ENCODE data around the gene ADM5. TPM values are rescaled to one million over a fixed set of nuclear protein-coding genes. Genes with fewer than 3 reads are reported as not detected.

Gene ADM5
- total and polyA plus RNA-seq, 10 of the 15 experiments (the other 5 are each of a cell fraction or from before 2014, with no cell fraction given) = 0.05 to 6.0 (median 1.2) TPM; not detected in 1

Small RNA genes lying within 50 kb of the gene (microRNA-seq; reads per million reads assigned to microRNA genes)
- 0.56 reads per million for gene MIR5088

Small RNA genes lying within 50 kb of the gene (small RNA-seq; reads per million reads assigned to genes)
- gene MIR5088 = 0.20 reads per million

Other genes starting within 250 kb of the ADM5 start
Only the 7 nearest of the 28 such genes appear.
- 1.0 and 1.8 TPM in 2 replicates for gene RRAS, start 49.5 kb upstream of the ADM5 start, total RNA-seq (2014; rRNA removed)
- gene RRAS, start 49.5 kb upstream of the ADM5 start, total RNA-seq (2014; rRNA removed; fragmentation: Illumina TruSeq; extraction: Trizol) = 1.1 TPM in 2 replicates
- 1.3 and 1.8 TPM in 2 replicates for gene RRAS, start 49.5 kb upstream of the ADM5 start, total RNA-seq (2021)
- 2.3 and 4.1 TPM in 2 replicates for gene RRAS, start 49.5 kb upstream of the ADM5 start, polyA plus RNA-seq (2011; rRNA removed)
- gene RRAS, start 49.5 kb upstream of the ADM5 start, polyA plus RNA-seq (2014; fragmentation: Illumina TruSeq; extraction: Trizol) = 1.1 TPM in 1 of 2 replicates, not detected in the other
- gene RRAS, start 49.5 kb upstream of the ADM5 start, polyA plus RNA-seq (2014; fragmentation: Nextera tagmentation; extraction: Ambion mirVana) = under 1 TPM; 0.24 to 0.29 TPM
- gene RRAS, start 49.5 kb upstream of the ADM5 start, polyA plus RNA-seq (2014; rRNA removed) = 4.0 and 5.8 TPM in 2 replicates
- gene RRAS, start 49.5 kb upstream of the ADM5 start, polyA plus RNA-seq (2016; fragmentation: Nextera tagmentation; extraction: Ambion mirVana) = 1 to 10 TPM; 1.9 to 2.2 TPM
- gene SCAF1, start 47.4 kb upstream of the ADM5 start, total RNA-seq (2014; rRNA removed) = 5.7 and 6.4 TPM in 2 replicates
- 2.5 and 3.5 TPM in 2 replicates for gene SCAF1, start 47.4 kb upstream of the ADM5 start, total RNA-seq (2014; rRNA removed; fragmentation: Illumina TruSeq; extraction: Trizol)
- 66.9 and 77.0 TPM in 2 replicates for gene SCAF1, start 47.4 kb upstream of the ADM5 start, total RNA-seq (2021)
- 1.3 and 2.1 TPM in 2 replicates for gene SCAF1, start 47.4 kb upstream of the ADM5 start, polyA plus RNA-seq (2011; rRNA removed)
- gene SCAF1, start 47.4 kb upstream of the ADM5 start, polyA plus RNA-seq (2014; fragmentation: Illumina TruSeq; extraction: Trizol) = 0.40 and 4.2 TPM in 2 replicates
- gene SCAF1, start 47.4 kb upstream of the ADM5 start, polyA plus RNA-seq (2014; fragmentation: Nextera tagmentation; extraction: Ambion mirVana) = under 1 TPM; 0.18 to 0.24 TPM
- gene SCAF1, start 47.4 kb upstream of the ADM5 start, polyA plus RNA-seq (2014; rRNA removed) = 12.2 and 18.5 TPM in 2 replicates
- 1 to 10 TPM; 7.1 to 9.3 TPM for gene SCAF1, start 47.4 kb upstream of the ADM5 start, polyA plus RNA-seq (2016; fragmentation: Nextera tagmentation; extraction: Ambion mirVana)
- 82.7 and 87.4 TPM in 2 replicates for gene IRF3, start 23.7 kb upstream of the ADM5 start, total RNA-seq (2014; rRNA removed)
- gene IRF3, start 23.7 kb upstream of the ADM5 start, total RNA-seq (2014; rRNA removed; fragmentation: Illumina TruSeq; extraction: Trizol) = 39.2 and 41.7 TPM in 2 replicates
- 93.8 and 110 TPM in 2 replicates for gene IRF3, start 23.7 kb upstream of the ADM5 start, total RNA-seq (2021)
- gene IRF3, start 23.7 kb upstream of the ADM5 start, polyA plus RNA-seq (2011; rRNA removed) = 39.9 and 68.7 TPM in 2 replicates
- 25.2 and 83.2 TPM in 2 replicates for gene IRF3, start 23.7 kb upstream of the ADM5 start, polyA plus RNA-seq (2014; fragmentation: Illumina TruSeq; extraction: Trizol)
- 10 to 100 TPM in 1 of 2 experiments, 1 to 10 TPM in 1; 5.5 to 17.2 TPM for gene IRF3, start 23.7 kb upstream of the ADM5 start, polyA plus RNA-seq (2014; fragmentation: Nextera tagmentation; extraction: Ambion mirVana)
- gene IRF3, start 23.7 kb upstream of the ADM5 start, polyA plus RNA-seq (2014; rRNA removed) = 109 and 140 TPM in 2 replicates
- 10 to 100 TPM; 51.1 to 58.1 TPM for gene IRF3, start 23.7 kb upstream of the ADM5 start, polyA plus RNA-seq (2016; fragmentation: Nextera tagmentation; extraction: Ambion mirVana)
- 48.7 and 66.9 TPM in 2 replicates for gene BCL2L12, start 23.7 kb upstream of the ADM5 start, total RNA-seq (2014; rRNA removed)
- 9.6 and 10.2 TPM in 2 replicates for gene BCL2L12, start 23.7 kb upstream of the ADM5 start, total RNA-seq (2014; rRNA removed; fragmentation: Illumina TruSeq; extraction: Trizol)
- gene BCL2L12, start 23.7 kb upstream of the ADM5 start, total RNA-seq (2021) = 81.9 and 83.5 TPM in 2 replicates
- 19.4 and 34.0 TPM in 2 replicates for gene BCL2L12, start 23.7 kb upstream of the ADM5 start, polyA plus RNA-seq (2011; rRNA removed)
- 26.2 and 28.9 TPM in 2 replicates for gene BCL2L12, start 23.7 kb upstream of the ADM5 start, polyA plus RNA-seq (2014; fragmentation: Illumina TruSeq; extraction: Trizol)
- 1 to 10 TPM; 1.8 to 7.9 TPM for gene BCL2L12, start 23.7 kb upstream of the ADM5 start, polyA plus RNA-seq (2014; fragmentation: Nextera tagmentation; extraction: Ambion mirVana)
- gene BCL2L12, start 23.7 kb upstream of the ADM5 start, polyA plus RNA-seq (2014; rRNA removed) = 143 and 146 TPM in 2 replicates
- gene BCL2L12, start 23.7 kb upstream of the ADM5 start, polyA plus RNA-seq (2016; fragmentation: Nextera tagmentation; extraction: Ambion mirVana) = 100 to 1,000 TPM in 1 of 2 experiments, 10 to 100 TPM in 1; 90.3 to 102 TPM
- 589 and 611 TPM in 2 replicates for gene PRMT1, start 12.3 kb upstream of the ADM5 start, total RNA-seq (2014; rRNA removed)
- gene PRMT1, start 12.3 kb upstream of the ADM5 start, total RNA-seq (2014; rRNA removed; fragmentation: Illumina TruSeq; extraction: Trizol) = 343 and 363 TPM in 2 replicates
- 432 and 437 TPM in 2 replicates for gene PRMT1, start 12.3 kb upstream of the ADM5 start, total RNA-seq (2021)
- 357 and 667 TPM in 2 replicates for gene PRMT1, start 12.3 kb upstream of the ADM5 start, polyA plus RNA-seq (2011; rRNA removed)
- 179 and 527 TPM in 2 replicates for gene PRMT1, start 12.3 kb upstream of the ADM5 start, polyA plus RNA-seq (2014; fragmentation: Illumina TruSeq; extraction: Trizol)
- gene PRMT1, start 12.3 kb upstream of the ADM5 start, polyA plus RNA-seq (2014; fragmentation: Nextera tagmentation; extraction: Ambion mirVana) = 10 to 100 TPM; 19.9 to 50.5 TPM
- gene PRMT1, start 12.3 kb upstream of the ADM5 start, polyA plus RNA-seq (2014; rRNA removed) = 643 and 678 TPM in 2 replicates
- 100 to 1,000 TPM; 441 to 447 TPM for gene PRMT1, start 12.3 kb upstream of the ADM5 start, polyA plus RNA-seq (2016; fragmentation: Nextera tagmentation; extraction: Ambion mirVana)
- 0.54 and 0.56 TPM in 2 replicates for gene CPT1C, start 1.5 kb downstream of the ADM5 start, total RNA-seq (2014; rRNA removed)
- 0.04 TPM in 1 of 2 replicates, not detected in the other for gene CPT1C, start 1.5 kb downstream of the ADM5 start, total RNA-seq (2014; rRNA removed; fragmentation: Illumina TruSeq; extraction: Trizol)
- gene CPT1C, start 1.5 kb downstream of the ADM5 start, total RNA-seq (2021) = 0.21 and 0.80 TPM in 2 replicates
- not detected in 2 replicates for gene CPT1C, start 1.5 kb downstream of the ADM5 start, polyA plus RNA-seq (2011; rRNA removed)
- 0.26 and 0.71 TPM in 2 replicates for gene CPT1C, start 1.5 kb downstream of the ADM5 start, polyA plus RNA-seq (2014; fragmentation: Illumina TruSeq; extraction: Trizol)
- gene CPT1C, start 1.5 kb downstream of the ADM5 start, polyA plus RNA-seq (2014; fragmentation: Nextera tagmentation; extraction: Ambion mirVana) = not detected
- 0.29 and 0.57 TPM in 2 replicates for gene CPT1C, start 1.5 kb downstream of the ADM5 start, polyA plus RNA-seq (2014; rRNA removed)
- gene CPT1C, start 1.5 kb downstream of the ADM5 start, polyA plus RNA-seq (2016; fragmentation: Nextera tagmentation; extraction: Ambion mirVana) = under 1 TPM; 0.20 to 0.21 TPM
- gene TSKS, start 73.7 kb downstream of the ADM5 start, total RNA-seq (2014; rRNA removed) = not detected in 2 replicates
- gene TSKS, start 73.7 kb downstream of the ADM5 start, total RNA-seq (2014; rRNA removed; fragmentation: Illumina TruSeq; extraction: Trizol) = not detected in 2 replicates
- gene TSKS, start 73.7 kb downstream of the ADM5 start, total RNA-seq (2021) = not detected in 2 replicates
- gene TSKS, start 73.7 kb downstream of the ADM5 start, polyA plus RNA-seq (2011; rRNA removed) = not detected in 2 replicates
- not detected in 2 replicates for gene TSKS, start 73.7 kb downstream of the ADM5 start, polyA plus RNA-seq (2014; fragmentation: Illumina TruSeq; extraction: Trizol)
- gene TSKS, start 73.7 kb downstream of the ADM5 start, polyA plus RNA-seq (2014; fragmentation: Nextera tagmentation; extraction: Ambion mirVana) = not detected
- gene TSKS, start 73.7 kb downstream of the ADM5 start, polyA plus RNA-seq (2014; rRNA removed) = 0.08 TPM in 1 of 2 replicates, not detected in the other
- not detected for gene TSKS, start 73.7 kb downstream of the ADM5 start, polyA plus RNA-seq (2016; fragmentation: Nextera tagmentation; extraction: Ambion mirVana)